Peyer's patch (tissue), 4 donors: ENCODE data around the gene GBE1. TPM values are rescaled to one million over a fixed set of nuclear protein-coding genes. Genes with fewer than 3 reads are reported as not detected.

ENCODE experiments used
- DNase-seq, 3 donors: peaks; one replicate each; pipeline ENCODE4 v3.0.0-alpha.2; 2017 to 2019
- H3K27ac ChIP-seq, 4 donors: fragments of 200-600 bp; sonication (generic); one replicate each; pipeline ENCODE4 v1.5.1; 2016 to 2019
- H3K27me3 ChIP-seq, 2 donors: fragments of 200-600 bp; sonication (generic); one replicate each; pipeline ENCODE4 v1.5.1; 2019
- H3K36me3 ChIP-seq, 3 donors: fragments of 200-600 bp; sonication (generic); one replicate each; pipeline ENCODE4 v1.5.1; 2016 to 2019
- H3K4me1 ChIP-seq, 4 donors: fragments of 200-600 bp; sonication (generic); one replicate each; pipeline ENCODE4 v1.5.1; 2016 to 2019
- H3K4me3 ChIP-seq, 4 donors: fragments of 200-600 bp; sonication (generic); 1 replicate in 3 of 4; 2 replicates in 1 of 4; pipeline ENCODE4 v1.5.1; 2016 to 2019; ENCODE audit warnings: mild to moderate bottlenecking in 1 of 4
- H3K9me3 ChIP-seq, 4 donors: fragments of 200-600 bp; sonication (generic); one replicate each; pipeline ENCODE4 v1.5.1; 2016 to 2019; ENCODE audit warnings: mild to moderate bottlenecking in 1 of 4
- CTCF ChIP-seq, 6 experiments: fragments of 450-650 bp in 4 of 6; fragments of 200-600 bp in 2 of 6; sonication (generic) in 1 of 6; IDR thresholded peaks; one replicate each; pipeline ENCODE4 v1.5.1; 2017 to 2019; ENCODE audit warnings: antibody characterized with exemption in 6 of 6, mild to moderate bottlenecking in 3 of 6, moderate library complexity in 1 of 6
- POLR2A ChIP-seq, 2 donors: fragments of 450-650 bp; IDR thresholded peaks; one replicate each; pipeline ENCODE4 v1.5.1; 2017; ENCODE audit warnings: antibody characterized with exemption in 2 of 2, mild to moderate bottlenecking in 2 of 2, moderate library complexity in 2 of 2
- total RNA-seq, 4 donors: library from RNA; depleted of rRNA; stranded (reverse); fragments of >200 nt; gene quantifications; one replicate each; pipeline ENCODE4 v1.1.0, GENCODE V29; 2016

The GBE1 gene
- total RNA-seq, 4 donors from 2014 or later = 15.5 to 31.4 (median 20.0) TPM

DNA sequence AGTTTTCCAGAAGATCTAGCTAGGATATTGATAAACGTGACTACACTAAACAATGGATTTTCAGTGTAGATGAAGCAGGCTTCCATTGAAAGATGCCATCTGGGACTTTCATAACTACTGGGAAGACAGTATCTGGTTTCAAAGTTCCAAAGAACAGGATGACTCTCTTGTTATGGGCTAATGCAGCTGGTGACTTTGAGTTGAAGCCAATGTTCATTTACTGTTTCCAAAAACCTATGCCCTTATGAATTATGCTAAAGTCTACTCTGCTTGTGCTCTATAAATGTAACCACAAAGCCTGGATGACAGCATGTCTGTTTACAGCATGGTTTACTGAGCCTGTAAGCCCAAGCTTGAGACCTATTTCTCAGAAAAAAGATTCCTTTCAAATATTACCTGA lies 245.4 kb downstream of the GBE1 start:
- TF ChIP-seq POLR2A (IDR thresholded peaks at IDR 0.05) (no peak), CTCF (IDR thresholded peaks at IDR 0.05) (no peak)

DNA sequence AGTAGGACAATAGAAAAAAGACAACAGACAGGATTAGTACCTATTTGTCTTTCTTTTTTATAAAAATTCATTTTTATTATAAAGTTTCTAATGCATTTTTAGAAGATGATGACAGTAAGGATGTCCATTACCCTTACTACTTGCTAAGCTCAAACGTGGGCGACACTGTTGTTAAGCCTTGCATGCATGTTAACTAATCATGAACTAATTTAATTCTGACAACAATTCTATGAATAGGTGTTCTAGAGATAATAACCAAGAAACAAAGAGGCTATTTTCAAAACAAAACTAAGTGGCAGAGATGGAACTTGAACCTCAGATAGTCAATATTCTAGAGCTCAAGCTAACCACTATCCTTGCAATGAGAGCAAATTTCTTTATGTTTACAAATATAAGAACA lies 247.9 kb downstream of the GBE1 start:
- Histone ChIP-seq H3K36me3 (no peaks in the 10 kb centered on the region), H3K4me3 (no peak overlapping the region), H3K4me1 (no peaks in the 10 kb centered on the region), H3K27ac (no peak overlapping the region), H3K27me3 (no peaks in the 10 kb centered on the region), H3K9me3 (no peaks in the 10 kb centered on the region)
- TF ChIP-seq CTCF (IDR thresholded peaks at IDR 0.05) = no peak
- no peak for TF ChIP-seq POLR2A (IDR thresholded peaks at IDR 0.05)
- DNase-seq = no peak

More for the DNA sequence above, 245.4 kb downstream of the GBE1 start:
- Histone ChIP-seq H3K4me3 (no peak overlapping the region), H3K27ac (no peak overlapping the region), H3K9me3 (no peaks in the 10 kb centered on the region), H3K4me1 (no peaks in the 10 kb centered on the region), H3K27me3 (no peaks in the 10 kb centered on the region), H3K36me3 (no peaks in the 10 kb centered on the region)
- DNase-seq = no peak

GRCh38 chr3:81503026-81503425 lies 258.4 kb downstream of the GBE1 start:
- no peak for TF ChIP-seq POLR2A (IDR thresholded peaks at IDR 0.05)
- TF ChIP-seq CTCF (IDR thresholded peaks at IDR 0.05) = no peak

GRCh38 chr3:81502236-81502635 lies 259.2 kb downstream of the GBE1 start:
- H3K27ac ChIP-seq = no peak overlapping the region
- no peaks in the 10 kb centered on the region for H3K27me3 ChIP-seq
- no peaks in the 10 kb centered on the region for H3K4me1 ChIP-seq
- no peak for TF ChIP-seq POLR2A (IDR thresholded peaks at IDR 0.05)
- TF ChIP-seq CTCF (IDR thresholded peaks at IDR 0.05) = no peak
- no peaks in the 10 kb centered on the region for H3K36me3 ChIP-seq
- no peak overlapping the region for H3K4me3 ChIP-seq
- DNase-seq = no peak
- H3K9me3 ChIP-seq = no peaks in the 10 kb centered on the region

More at GRCh38 chr3:81503026-81503425, 258.4 kb downstream of the GBE1 start:
- Histone ChIP-seq H3K27ac (no peak overlapping the region), H3K36me3 (no peaks in the 10 kb centered on the region), H3K27me3 (no peaks in the 10 kb centered on the region), H3K4me3 (no peak overlapping the region), H3K9me3 (no peaks in the 10 kb centered on the region), H3K4me1 (no peaks in the 10 kb centered on the region)
- no peak for DNase-seq

DNA sequence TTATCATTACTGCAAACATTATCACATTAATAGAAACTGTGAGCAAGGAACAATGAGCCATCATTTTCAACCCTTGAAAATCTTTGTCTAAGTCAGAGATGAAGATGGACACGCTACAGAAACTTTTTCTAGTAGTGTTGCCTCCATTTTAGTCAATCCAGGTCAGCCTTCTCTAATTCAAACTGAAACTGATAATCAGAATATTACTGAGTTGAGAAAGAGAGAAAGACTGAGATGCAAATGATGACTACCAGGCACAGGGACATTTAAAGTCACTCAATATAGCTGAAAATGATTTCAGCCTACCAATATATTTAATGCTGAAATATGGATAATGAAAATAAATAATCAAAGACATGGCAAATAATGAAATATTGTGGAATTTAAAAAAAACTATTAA lies 261.4 kb downstream of the GBE1 start:
- Histone ChIP-seq H3K4me3 (no peak overlapping the region), H3K27ac (no peak overlapping the region), H3K4me1 (no peaks in the 10 kb centered on the region), H3K27me3 (no peaks in the 10 kb centered on the region), H3K36me3 (no peaks in the 10 kb centered on the region), H3K9me3 (no peaks in the 10 kb centered on the region)
- no peak for DNase-seq
- TF ChIP-seq CTCF (IDR thresholded peaks at IDR 0.05) = no peak
- no peak for TF ChIP-seq POLR2A (IDR thresholded peaks at IDR 0.05)
